GM18951 (cell line): ENCODE data around the gene XK.

Source experiments
- POLR2A ChIP-seq: IDR thresholded peaks from 4 replicates; pipeline ENCODE4 v1.6.1; 2011; ENCODE audit warnings: mild to moderate bottlenecking; ENCODE audit not compliant: insufficient read length, insufficient read depth; ENCODE audit errors: extremely low read depth
- in situ Hi-C: fragments of 300-500 bp; cut with MboI; formaldehyde crosslinking; loops from one replicate; pipeline ENCODE4 v1.12.0; 2022; ENCODE audit warnings: low sequenced_read_pairs, mixed read lengths, inconsistent platforms; ENCODE audit not compliant: unreplicated experiment

The XK gene

GRCh38 chrX:37697169-37697760 is 11.7 kb downstream of the XK start:
- TF ChIP-seq POLR2A = no peak

GRCh38 chrX:37701588-37701987 is 16.0 kb downstream of the XK start:
- in situ Hi-C loops = no loop called here
- no peak for TF ChIP-seq POLR2A

More at GRCh38 chrX:37697169-37697760, 11.7 kb downstream of the XK start:
- in situ Hi-C loops = no loop called here

GRCh38 chrX:37711991-37712390 is 26.4 kb downstream of the XK start:
- TF ChIP-seq POLR2A = no peak
- in situ Hi-C loops = no loop called here

- no peak for TF ChIP-seq POLR2A
- in situ Hi-C loops = no loop called here
These were observed 26.9 kb downstream of the XK start for GRCh38 chrX:37712458-37712857.

- in situ Hi-C loops = no loop called here
- TF ChIP-seq POLR2A = no peak
These were observed 28.9 kb downstream of the XK start for GRCh38 chrX:37714479-37714878.

GRCh38 chrX:37716602-37717001 is 31.0 kb downstream of the XK start:
- TF ChIP-seq POLR2A = no peak
- in situ Hi-C loops = no loop called here

GRCh38 chrX:37717708-37718107 is 32.1 kb downstream of the XK start:
- in situ Hi-C loops = no loop called here

GRCh38 chrX:37722595-37722994 is 37.0 kb downstream of the XK start:
- in situ Hi-C loops = no loop called here

More at GRCh38 chrX:37717708-37718107, 32.1 kb downstream of the XK start:
- TF ChIP-seq POLR2A = no peak

GRCh38 chrX:37726346-37726745 is 40.8 kb downstream of the XK start:
- in situ Hi-C loops = no loop called here
- TF ChIP-seq POLR2A = no peak

More at GRCh38 chrX:37722595-37722994, 37.0 kb downstream of the XK start:
- TF ChIP-seq POLR2A = no peak

- in situ Hi-C loops = no loop called here
- no peak for TF ChIP-seq POLR2A
These were observed 59.8 kb downstream of the XK start for GRCh38 chrX:37745354-37745753.

- no peak for TF ChIP-seq POLR2A
- in situ Hi-C loops = no loop called here
These were observed 60.2 kb downstream of the XK start for GRCh38 chrX:37745835-37746217.

- no peak for TF ChIP-seq POLR2A
- in situ Hi-C loops = no loop called here
These were observed 60.8 kb downstream of the XK start for GRCh38 chrX:37746218-37746941.

- no peak for TF ChIP-seq POLR2A
- in situ Hi-C loops = no loop called here
These were observed 61.4 kb downstream of the XK start for GRCh38 chrX:37746951-37747350.

- no peak for TF ChIP-seq POLR2A
- in situ Hi-C loops = loop anchor here (5.0 kb wide), 1 partner anchor 70 kb away; no protein-coding TSS in a partner anchor
These were observed 66.7 kb downstream of the XK start for GRCh38 chrX:37752281-37752680.
